Stomach smooth muscle (tissue), 2 donors: Measurements from ENCODE around the gene SDHAF1.
"Not testable (repeated sequence)": the region's sequence is repeated elsewhere in the genome, so short reads cannot be mapped to it uniquely, and the experiment has no call there.

Source experiments
- H3K27ac ChIP-seq: one replicate; pipeline ENCODE4 v1.7.0; 2013; ENCODE audit warnings: mild to moderate bottlenecking, low read length, inconsistent platforms
- H3K27me3 ChIP-seq, 2 donors: one replicate each; pipeline ENCODE4 v1.7.0; 2013; ENCODE audit warnings: low read length in 2 of 2; ENCODE audit not compliant: insufficient read depth in 2 of 2, control insufficient read depth in 1 of 2
- H3K36me3 ChIP-seq, 2 donors: one replicate each; pipeline ENCODE4 v1.7.0; 2013; ENCODE audit warnings: low read length in 2 of 2; ENCODE audit not compliant: control insufficient read depth in 2 of 2, insufficient read depth in 2 of 2
- H3K4me1 ChIP-seq: one replicate; pipeline ENCODE4 v1.7.0; 2013; ENCODE audit warnings: low read length; ENCODE audit not compliant: control insufficient read depth, insufficient read depth
- H3K4me3 ChIP-seq, 2 donors: one replicate each; pipeline ENCODE4 v1.7.0; 2013; ENCODE audit warnings: low read length in 2 of 2
- H3K9ac ChIP-seq, 2 donors: one replicate each; pipeline ENCODE4 v1.7.0; 2013; ENCODE audit warnings: low read length in 2 of 2, mild to moderate bottlenecking in 1 of 2
- H3K9me3 ChIP-seq, 2 donors: one replicate each; pipeline ENCODE4 v1.7.0; 2013; ENCODE audit warnings: low read length in 2 of 2; ENCODE audit not compliant: control insufficient read depth in 2 of 2
- donor health status: healthy.
- donor health status: Pancreatic carcinoma.

SDHAF1 gene

DNA sequence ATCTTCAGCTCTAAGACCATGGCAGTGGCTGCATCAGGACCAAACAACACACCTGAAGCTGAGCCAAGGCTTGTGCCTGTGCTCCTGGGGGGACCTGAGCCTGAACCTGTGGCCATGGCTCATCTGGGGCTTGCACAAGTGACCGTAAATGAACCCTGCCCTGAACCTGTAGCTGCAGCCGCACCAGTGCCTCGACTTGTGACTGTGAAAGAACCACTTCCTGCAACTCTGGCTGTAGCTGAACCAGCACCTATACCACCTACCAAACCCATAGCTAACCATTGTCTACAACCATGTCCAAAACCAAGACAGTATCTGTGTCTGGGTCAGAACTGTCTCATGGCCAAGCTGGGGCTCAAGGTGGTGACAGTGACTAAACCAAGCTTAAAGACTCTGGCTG lies 28.2 kb upstream of the SDHAF1 start:
- H3K27ac ChIP-seq: no peak overlapping the region
- H3K27me3 ChIP-seq: peaks cover 7 to 11% of the 10 kb centered on the region in 2 donors
- H3K4me3 ChIP-seq: no peak overlapping the region
- H3K36me3 ChIP-seq: no peaks in the 10 kb centered on the region
- H3K9ac ChIP-seq: no peak overlapping the region
- H3K9me3 ChIP-seq: no peaks in the 10 kb centered on the region
- peaks cover 4% of the 10 kb centered on the region for H3K4me1 ChIP-seq

DNA sequence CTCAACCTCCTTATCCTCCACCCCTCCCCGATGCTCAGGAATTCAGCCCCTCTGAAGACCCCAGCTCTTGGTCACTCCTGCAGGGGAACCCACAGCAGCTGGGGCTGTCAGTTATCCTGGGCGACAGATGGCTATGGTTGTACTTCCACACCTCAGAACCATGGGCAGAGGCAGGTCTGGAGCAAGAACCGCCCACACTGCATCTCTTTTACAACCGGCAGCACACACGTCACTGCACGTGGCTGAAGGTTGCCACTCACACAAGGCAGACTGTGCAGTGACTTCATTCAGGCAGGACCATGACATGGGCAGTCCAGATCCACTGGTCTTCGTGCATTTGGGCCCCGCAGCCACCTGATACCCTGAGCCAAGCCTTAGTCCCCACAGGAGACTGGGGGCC lies 21.5 kb upstream of the SDHAF1 start:
- H3K4me1 ChIP-seq: peaks cover 4% of the 10 kb centered on the region
- no peak overlapping the region for H3K27ac ChIP-seq
- H3K36me3 ChIP-seq: no peaks in the 10 kb centered on the region
- peaks cover 0 to 7% of the 10 kb centered on the region in 2 donors for H3K27me3 ChIP-seq
- no peak overlapping the region for H3K4me3 ChIP-seq
- H3K9me3 ChIP-seq: no peaks in the 10 kb centered on the region
- H3K9ac ChIP-seq: no peak overlapping the region

DNA sequence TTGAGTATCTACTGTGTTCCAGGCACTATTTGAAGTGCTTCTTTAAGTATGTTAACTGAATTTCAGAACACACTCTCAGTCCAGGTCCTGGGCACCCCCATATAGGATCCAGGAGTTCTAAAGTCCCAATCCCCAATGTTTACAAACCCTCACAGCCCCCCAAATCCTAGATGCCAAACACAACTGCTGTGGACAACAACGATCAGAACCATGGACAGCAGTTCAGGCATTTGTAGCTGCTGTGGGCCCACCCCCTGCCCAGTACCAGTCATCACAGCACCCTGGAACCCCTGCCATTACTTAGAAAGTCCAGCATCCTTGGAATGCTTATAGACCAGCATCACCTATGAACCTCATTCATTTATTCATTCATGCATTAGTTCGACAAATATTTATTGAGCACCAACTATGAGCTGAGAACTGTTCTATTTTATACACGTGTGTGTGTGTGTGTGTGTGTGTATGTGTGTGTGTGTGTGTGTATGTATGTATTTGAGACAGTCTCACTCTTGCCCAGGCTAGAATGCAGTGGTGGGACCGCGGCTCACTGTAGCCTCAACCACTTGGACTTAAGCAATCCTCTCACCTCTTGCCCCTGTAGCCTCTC lies 19.3 kb upstream of the SDHAF1 start:
- H3K9ac ChIP-seq: no peak overlapping the region
- H3K27me3 ChIP-seq: peaks cover 4 to 13% of the 10 kb centered on the region in 2 donors
- no peak overlapping the region for H3K27ac ChIP-seq
- H3K9me3 ChIP-seq: no peaks in the 10 kb centered on the region
- H3K4me1 ChIP-seq: no peaks in the 10 kb centered on the region
- H3K4me3 ChIP-seq: no peak overlapping the region
- no peaks in the 10 kb centered on the region for H3K36me3 ChIP-seq

DNA sequence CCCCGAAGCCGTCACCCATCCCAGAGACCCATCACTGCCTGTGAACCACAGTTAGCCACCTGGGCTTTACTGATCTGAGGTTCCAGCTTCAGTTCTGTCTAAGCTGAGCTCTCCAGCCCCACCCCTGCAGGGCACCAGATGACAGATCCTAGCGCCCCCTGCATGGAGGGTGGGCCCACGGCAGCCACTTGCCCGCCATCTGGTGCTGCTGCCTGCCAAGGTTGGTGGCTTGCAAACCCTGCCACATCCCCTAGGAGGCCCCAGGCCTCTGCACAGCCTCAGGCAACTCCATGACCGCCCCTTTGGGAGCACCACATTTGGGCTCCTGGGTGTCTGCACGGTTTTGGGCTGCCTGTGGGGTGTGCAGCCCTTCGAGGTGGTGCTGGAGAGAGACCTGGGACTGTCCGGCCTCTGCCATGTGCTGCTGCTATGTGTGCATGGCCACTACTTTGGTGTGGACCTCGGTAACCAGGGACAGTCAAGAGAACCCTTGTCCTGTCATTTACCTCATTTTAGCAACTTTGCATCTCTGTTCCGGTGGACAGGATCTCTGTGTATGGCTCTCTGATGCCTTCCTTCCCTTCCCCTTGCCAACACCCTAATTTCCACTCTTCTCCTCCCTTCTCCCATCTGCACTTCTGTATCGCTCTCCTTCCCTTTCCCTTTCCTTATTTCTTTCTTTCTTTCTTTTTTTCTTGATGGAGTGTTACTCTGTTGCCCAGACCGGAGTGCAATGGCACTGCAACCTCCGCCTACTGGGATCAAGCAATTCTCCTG lies 17.4 kb upstream of the SDHAF1 start:
- Histone ChIP-seq H3K4me3 (no peak overlapping the region), H3K9me3 (no peaks in the 10 kb centered on the region), H3K9ac (no peak overlapping the region), H3K4me1 (no peaks in the 10 kb centered on the region), H3K36me3 (no peaks in the 10 kb centered on the region), H3K27me3 (peaks cover 4 to 18% of the 10 kb centered on the region in 2 donors), H3K27ac (no peak overlapping the region)

DNA sequence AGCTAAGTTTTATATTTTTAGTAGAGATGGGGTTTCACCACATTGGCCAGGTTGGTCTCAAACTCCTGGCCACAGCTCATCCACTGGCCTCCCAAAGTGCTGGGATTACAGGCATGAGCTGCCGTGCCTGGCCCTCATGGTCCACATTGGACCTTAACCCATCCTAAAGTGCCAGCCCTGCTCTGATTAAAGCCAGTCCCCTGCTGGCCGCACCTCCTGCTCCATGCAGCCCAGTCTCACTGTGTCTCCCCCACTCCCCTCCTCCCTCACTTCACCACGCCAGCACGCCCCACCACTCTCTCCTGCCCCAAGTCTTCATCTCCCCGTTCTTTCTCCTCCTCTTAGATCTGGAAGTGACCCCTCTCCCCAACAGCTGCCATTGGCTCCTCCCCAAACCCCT lies 16.7 kb upstream of the SDHAF1 start:
- H3K27ac ChIP-seq: no peak overlapping the region
- no peak overlapping the region for H3K9ac ChIP-seq
- no peak overlapping the region for H3K4me3 ChIP-seq
- H3K27me3 ChIP-seq: peaks cover 4 to 18% of the 10 kb centered on the region in 2 donors
- H3K36me3 ChIP-seq: no peaks in the 10 kb centered on the region
- no peaks in the 10 kb centered on the region for H3K4me1 ChIP-seq
- H3K9me3 ChIP-seq: no peaks in the 10 kb centered on the region

DNA sequence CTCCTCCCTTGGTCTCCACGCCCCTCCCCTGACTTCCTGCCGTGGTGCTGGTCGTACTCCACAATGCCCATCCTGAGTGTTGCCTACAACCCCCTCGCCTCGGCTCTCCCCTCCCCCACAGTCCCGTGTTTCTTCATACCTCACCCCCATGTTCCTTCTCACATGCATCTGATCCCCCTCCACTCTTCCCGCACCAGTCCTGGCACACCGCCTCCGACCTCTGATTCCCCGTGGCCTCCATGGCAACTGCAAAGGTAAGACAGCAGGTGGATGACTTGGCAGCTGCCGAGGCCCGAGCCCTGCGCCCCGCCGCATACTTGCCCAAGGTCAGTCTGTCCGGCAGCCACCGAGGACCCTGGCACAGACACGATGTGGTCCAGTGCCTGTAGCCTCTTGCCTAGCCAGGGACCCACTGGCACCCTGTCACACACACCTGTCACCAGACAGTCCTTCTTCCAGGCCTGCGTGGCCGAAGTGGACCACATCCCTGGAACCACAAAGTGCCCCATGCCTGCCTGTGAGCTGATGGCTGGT lies 16.1 kb upstream of the SDHAF1 start:
- Histone ChIP-seq H3K27me3 (peaks cover 4 to 20% of the 10 kb centered on the region in 2 donors), H3K9me3 (no peaks in the 10 kb centered on the region)

DNA sequence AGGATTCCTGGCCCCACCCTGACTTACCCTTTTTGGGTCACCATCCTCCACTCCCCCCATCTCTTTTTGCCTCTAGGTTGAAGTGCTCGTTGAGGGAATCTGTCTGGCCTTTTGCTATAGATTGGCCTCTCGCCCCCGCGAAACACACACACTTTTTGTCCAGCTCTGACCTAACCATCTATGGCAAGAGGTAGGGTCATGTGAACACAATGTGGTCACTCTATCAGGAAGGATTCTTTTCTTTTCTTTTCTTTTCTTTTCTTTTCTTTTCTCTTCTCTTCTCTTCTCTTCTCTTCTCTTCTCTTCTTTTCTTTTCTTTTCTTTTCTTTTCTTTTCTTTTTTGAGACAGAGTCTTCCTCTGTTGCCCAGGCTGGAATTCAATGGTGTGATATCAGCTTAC lies 14.0 kb upstream of the SDHAF1 start:
- not testable (repeated sequence) for H3K4me1 ChIP-seq, H3K36me3 ChIP-seq, H3K9ac ChIP-seq, H3K9me3 ChIP-seq, H3K27ac ChIP-seq, H3K4me3 ChIP-seq
- H3K27me3 ChIP-seq: peaks cover 13 to 26% of the 10 kb centered on the region in 2 donors

More for the DNA sequence above, 16.1 kb upstream of the SDHAF1 start:
- Histone ChIP-seq H3K27ac (no peak overlapping the region), H3K36me3 (no peaks in the 10 kb centered on the region), H3K9ac (no peak overlapping the region), H3K4me3 (no peak overlapping the region), H3K4me1 (no peaks in the 10 kb centered on the region)

DNA sequence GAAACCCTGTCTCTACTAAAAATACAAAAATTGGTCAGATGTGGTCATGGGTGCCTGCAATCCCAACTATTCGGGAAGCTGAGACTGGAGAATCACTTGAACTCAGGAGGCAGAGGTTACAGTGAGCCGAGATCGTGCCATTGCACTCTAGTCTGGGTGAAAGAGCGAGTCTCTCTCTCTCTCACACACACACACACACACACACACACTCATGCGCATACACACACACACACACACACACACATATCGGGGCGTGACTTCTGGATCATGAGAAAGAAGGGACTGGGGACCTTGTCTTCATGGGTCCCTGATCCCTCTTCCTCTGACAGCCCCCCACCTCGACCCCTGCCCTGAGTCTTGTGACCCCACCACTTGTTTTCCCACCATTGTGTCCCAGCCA lies 11.8 kb upstream of the SDHAF1 start:
- Histone ChIP-seq H3K4me1 (no peaks in the 10 kb centered on the region), H3K36me3 (no peaks in the 10 kb centered on the region), H3K27ac (no peak overlapping the region), H3K27me3 (peaks cover 22 to 31% of the 10 kb centered on the region in 2 donors), H3K9ac (no peak overlapping the region), H3K4me3 (no peak overlapping the region), H3K9me3 (no peaks in the 10 kb centered on the region)

DNA sequence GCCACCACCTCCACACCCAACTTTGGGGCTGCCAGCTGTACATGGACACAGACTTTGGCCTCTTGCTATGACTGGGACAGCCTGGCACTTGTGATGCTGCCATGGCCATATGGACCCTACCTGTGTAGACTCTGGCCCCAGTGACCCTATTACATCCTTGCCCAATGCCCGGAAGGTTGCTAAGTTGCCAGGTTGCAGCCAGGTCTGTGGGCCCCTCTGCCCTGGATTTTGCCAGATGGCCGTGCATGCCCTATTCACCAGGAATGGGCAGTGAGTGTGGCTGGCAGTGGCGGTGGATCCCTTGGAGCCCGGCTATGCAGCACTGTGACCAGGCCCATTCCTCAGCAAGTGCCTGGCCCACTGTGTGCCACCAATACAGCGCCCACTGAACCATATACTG lies 8.9 kb upstream of the SDHAF1 start:
- H3K36me3 ChIP-seq: no peaks in the 10 kb centered on the region
- no peak overlapping the region for H3K27ac ChIP-seq
- H3K4me3 ChIP-seq: no peak overlapping the region
- H3K4me1 ChIP-seq: no peaks in the 10 kb centered on the region
- peaks cover 24 to 26% of the 10 kb centered on the region in 2 donors for H3K27me3 ChIP-seq
- no peak overlapping the region for H3K9ac ChIP-seq
- H3K9me3 ChIP-seq: no peaks in the 10 kb centered on the region

DNA sequence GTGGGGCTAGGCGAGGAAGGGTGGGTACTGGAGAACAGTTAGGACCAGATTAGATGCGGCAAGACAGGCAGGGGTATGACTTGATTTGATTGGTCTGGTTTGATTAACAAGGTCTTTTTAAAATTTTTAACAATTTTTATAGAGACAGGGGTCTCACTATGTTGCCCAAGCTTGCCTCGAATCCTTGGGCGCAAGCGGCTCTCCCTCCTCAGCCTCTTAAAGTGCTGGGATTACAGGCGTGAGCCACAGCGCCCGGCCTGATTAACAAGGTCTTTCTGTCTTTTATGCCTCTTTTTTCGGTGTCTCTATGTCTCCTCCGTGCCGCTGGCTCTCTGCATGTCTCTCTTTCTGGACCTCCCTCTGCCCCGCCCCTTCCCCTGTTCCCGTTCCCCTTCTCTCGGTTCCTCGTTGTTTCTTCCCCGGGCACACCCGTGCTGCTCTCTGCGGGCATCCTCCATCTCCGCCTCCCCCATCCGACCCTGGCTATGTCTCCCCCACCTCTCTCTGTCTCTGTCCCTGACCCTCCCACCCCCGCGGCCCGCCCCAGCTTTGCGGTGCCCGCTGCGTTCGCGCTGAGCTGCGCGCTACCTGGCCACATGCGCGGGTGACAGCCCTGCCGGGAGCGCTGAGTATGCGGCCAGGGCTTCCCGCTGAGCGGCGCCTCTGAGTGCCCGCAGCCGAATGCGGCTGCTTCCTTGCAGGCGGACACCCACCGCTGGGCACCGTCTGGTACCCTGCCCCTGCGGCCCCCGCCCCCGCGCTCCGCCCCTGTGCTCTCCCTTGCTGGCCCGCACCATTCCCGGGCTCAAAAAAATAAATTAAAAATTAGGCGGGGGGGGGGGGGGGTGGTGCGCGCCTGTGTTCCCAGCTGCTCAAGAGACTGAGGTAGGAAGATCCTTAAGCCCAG lies 8.1 kb upstream of the SDHAF1 start:
- Histone ChIP-seq H3K9me3 (no peaks in the 10 kb centered on the region), H3K4me3 (peak overlapping the region in 1 of 2 donors; percentile 22), H3K4me1 (no peaks in the 10 kb centered on the region), H3K9ac (no peak overlapping the region), H3K27me3 (peaks cover 23 to 24% of the 10 kb centered on the region in 2 donors), H3K27ac (no peak overlapping the region), H3K36me3 (no peaks in the 10 kb centered on the region)
